Measurements from ENCODE around the gene MFRP.

The MFRP gene

GRCh38 chr11:119363851-119364590 is 17.5 kb upstream of the MFRP start (continued):
- TF ChIP-seq OSR2 (tag by site-specific recombination; IDR thresholded peaks at IDR 0.05) (no peak), ZNF621 (tag by site-specific recombination; IDR thresholded peaks at IDR 0.05) (no peak), AEBP2 (tag by site-specific recombination; IDR thresholded peaks at IDR 0.05; ENCODE audit: borderline replicate concordance) (no peak), ZNF404 (tag by site-specific recombination; IDR thresholded peaks at IDR 0.05) (no peak)
- TF ChIP-seq, protein P1, sequence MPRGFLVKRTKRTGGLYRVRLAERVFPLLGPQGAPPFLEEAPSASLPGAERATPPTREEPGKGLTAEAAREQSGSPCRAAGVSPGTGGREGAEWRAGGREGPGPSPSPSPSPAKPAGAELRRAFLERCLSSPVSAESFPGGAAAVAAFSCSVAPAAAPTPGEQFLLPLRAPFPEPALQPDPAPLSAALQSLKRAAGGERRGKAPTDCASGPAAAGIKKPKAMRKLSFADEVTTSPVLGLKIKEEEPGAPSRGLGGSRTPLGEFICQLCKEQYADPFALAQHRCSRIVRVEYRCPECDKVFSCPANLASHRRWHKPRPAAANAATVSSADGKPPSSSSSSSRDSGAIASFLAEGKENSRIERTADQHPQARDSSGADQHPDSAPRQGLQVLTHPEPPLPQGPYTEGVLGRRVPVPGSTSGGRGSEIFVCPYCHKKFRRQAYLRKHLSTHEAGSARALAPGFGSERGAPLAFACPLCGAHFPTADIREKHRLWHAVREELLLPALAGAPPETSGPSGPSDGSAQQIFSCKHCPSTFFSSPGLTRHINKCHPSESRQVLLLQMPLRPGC (tag by site-specific recombination; IDR thresholded peaks at IDR 0.05), result no peak
- TF ChIP-seq, protein P2, sequence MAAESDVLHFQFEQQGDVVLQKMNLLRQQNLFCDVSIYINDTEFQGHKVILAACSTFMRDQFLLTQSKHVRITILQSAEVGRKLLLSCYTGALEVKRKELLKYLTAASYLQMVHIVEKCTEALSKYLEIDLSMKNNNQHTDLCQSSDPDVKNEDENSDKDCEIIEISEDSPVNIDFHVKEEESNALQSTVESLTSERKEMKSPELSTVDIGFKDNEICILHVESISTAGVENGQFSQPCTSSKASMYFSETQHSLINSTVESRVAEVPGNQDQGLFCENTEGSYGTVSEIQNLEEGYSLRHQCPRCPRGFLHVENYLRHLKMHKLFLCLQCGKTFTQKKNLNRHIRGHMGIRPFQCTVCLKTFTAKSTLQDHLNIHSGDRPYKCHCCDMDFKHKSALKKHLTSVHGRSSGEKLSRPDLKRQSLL (tag by site-specific recombination; IDR thresholded peaks at IDR 0.05), result no peak

- H3K9me3 ChIP-seq (ENCODE audit: control insufficient read depth, insufficient read depth, low read depth, low read length), result no peaks in the 10 kb centered on the region
- peak overlapping the region; percentile 32 for H3K4me3 ChIP-seq (ENCODE audit: low read depth, low read length)
- peaks cover 0 to 18% of the 10 kb centered on the region in 2 experiments; a peak in 1 of 3 replicates for H3K36me3 ChIP-seq (ENCODE audit: control insufficient read depth in 2 of 2, insufficient read depth in 1 of 2, low read length in 2 of 2)
- H3K27ac ChIP-seq (ENCODE audit: extremely low read depth, low read depth, low read length), result no peak overlapping the region
- POLR2A ChIA-PET, result interaction anchor here (0.6 to 2.7 kb wide), 4 partner anchors 15 to 215 kb away, joined by 3 to 39 read pairs (median 12); partner anchors contain the start of gene MCAM
- TF ChIP-seq, protein P3, sequence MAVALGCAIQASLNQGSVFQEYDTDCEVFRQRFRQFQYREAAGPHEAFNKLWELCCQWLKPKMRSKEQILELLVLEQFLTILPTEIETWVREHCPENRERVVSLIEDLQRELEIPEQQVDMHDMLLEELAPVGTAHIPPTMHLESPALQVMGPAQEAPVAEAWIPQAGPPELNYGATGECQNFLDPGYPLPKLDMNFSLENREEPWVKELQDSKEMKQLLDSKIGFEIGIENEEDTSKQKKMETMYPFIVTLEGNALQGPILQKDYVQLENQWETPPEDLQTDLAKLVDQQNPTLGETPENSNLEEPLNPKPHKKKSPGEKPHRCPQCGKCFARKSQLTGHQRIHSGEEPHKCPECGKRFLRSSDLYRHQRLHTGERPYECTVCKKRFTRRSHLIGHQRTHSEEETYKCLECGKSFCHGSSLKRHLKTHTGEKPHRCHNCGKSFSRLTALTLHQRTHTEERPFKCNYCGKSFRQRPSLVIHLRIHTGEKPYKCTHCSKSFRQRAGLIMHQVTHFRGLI (tag by site-specific recombination; IDR thresholded peaks at IDR 0.05), result no peak
- TF ChIP-seq ZNF701 (tag by site-specific recombination; IDR thresholded peaks at IDR 0.05) (no peak), ZNF488 (tag by site-specific recombination; IDR thresholded peaks at IDR 0.05) (no peak), ZBTB1 (tag by site-specific recombination; IDR thresholded peaks at IDR 0.05) (no peak), ZNF416 (tag by site-specific recombination; IDR thresholded peaks at IDR 0.05) (no peak)
- TF ChIP-seq, protein P4, sequence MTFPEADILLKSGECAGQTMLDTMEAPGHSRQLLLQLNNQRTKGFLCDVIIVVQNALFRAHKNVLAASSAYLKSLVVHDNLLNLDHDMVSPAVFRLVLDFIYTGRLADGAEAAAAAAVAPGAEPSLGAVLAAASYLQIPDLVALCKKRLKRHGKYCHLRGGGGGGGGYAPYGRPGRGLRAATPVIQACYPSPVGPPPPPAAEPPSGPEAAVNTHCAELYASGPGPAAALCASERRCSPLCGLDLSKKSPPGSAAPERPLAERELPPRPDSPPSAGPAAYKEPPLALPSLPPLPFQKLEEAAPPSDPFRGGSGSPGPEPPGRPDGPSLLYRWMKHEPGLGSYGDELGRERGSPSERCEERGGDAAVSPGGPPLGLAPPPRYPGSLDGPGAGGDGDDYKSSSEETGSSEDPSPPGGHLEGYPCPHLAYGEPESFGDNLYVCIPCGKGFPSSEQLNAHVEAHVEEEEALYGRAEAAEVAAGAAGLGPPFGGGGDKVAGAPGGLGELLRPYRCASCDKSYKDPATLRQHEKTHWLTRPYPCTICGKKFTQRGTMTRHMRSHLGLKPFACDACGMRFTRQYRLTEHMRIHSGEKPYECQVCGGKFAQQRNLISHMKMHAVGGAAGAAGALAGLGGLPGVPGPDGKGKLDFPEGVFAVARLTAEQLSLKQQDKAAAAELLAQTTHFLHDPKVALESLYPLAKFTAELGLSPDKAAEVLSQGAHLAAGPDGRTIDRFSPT (tag by site-specific recombination; IDR thresholded peaks at IDR 0.05), result peak; percentile 55; the same call in 1 of the 2 replicates
- peaks cover 9% of the 10 kb centered on the region for H3K4me1 ChIP-seq (ENCODE audit: control insufficient read depth, insufficient read depth, low read length)
- CTCF ChIA-PET, result interaction anchor here (0.8 to 2.5 kb wide), 8 partner anchors 10 to 112 kb away, joined by 3 to 33 read pairs (median 8); no protein-coding TSS in a partner anchor
Measured at GRCh38 chr11:119363081-119363850, 16.8 kb upstream of the MFRP start.

Measured in HEK293 (cell line).